ENCODE data around the gene ACOD1.

DNA sequence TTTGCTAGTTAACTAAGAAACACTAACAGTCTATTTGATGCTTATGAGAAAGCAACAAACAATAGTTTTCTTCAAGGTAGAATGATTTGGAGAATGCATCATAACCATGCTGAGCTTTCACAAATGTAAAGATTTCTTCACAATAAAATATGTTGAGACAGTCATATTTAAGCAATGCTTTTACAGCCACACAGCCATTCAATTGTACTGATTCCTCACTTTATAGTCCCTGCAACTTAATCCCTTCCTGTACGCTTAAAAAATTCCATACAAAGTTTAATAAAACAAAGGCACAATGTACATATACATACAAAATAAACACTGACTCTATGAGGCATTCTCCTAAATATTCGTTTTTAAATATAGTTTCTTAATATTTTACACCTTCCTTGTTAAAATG, 4.7 kb upstream of the ACOD1 start:
- TF ChIP-seq, protein P1, sequence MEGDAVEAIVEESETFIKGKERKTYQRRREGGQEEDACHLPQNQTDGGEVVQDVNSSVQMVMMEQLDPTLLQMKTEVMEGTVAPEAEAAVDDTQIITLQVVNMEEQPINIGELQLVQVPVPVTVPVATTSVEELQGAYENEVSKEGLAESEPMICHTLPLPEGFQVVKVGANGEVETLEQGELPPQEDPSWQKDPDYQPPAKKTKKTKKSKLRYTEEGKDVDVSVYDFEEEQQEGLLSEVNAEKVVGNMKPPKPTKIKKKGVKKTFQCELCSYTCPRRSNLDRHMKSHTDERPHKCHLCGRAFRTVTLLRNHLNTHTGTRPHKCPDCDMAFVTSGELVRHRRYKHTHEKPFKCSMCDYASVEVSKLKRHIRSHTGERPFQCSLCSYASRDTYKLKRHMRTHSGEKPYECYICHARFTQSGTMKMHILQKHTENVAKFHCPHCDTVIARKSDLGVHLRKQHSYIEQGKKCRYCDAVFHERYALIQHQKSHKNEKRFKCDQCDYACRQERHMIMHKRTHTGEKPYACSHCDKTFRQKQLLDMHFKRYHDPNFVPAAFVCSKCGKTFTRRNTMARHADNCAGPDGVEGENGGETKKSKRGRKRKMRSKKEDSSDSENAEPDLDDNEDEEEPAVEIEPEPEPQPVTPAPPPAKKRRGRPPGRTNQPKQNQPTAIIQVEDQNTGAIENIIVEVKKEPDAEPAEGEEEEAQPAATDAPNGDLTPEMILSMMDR (IDR thresholded peaks at IDR 0.05): no peak
- no peak for TF ChIP-seq POLR2A (IDR thresholded peaks at IDR 0.05)
